Ishikawa (cell line): Measurements from ENCODE around the gene GRIN1.

Experiments used
- CEBPB ChIP-seq: IDR thresholded peaks from 2 replicates; pipeline ENCODE4 v1.6.1; 2012
- CREB1 ChIP-seq: IDR thresholded peaks from 2 replicates; pipeline ENCODE4 v1.6.1; 2012; ENCODE audit warnings: low read depth
- EGR1 ChIP-seq: IDR thresholded peaks from 2 replicates; pipeline ENCODE4 v1.6.1; 2012
- EP300 ChIP-seq: IDR thresholded peaks from 2 replicates; pipeline ENCODE4 v1.6.1; 2012; ENCODE audit warnings: borderline replicate concordance
- FOXM1 ChIP-seq: IDR thresholded peaks from 2 replicates; pipeline ENCODE4 v1.6.1; 2012; ENCODE audit warnings: low read depth, borderline replicate concordance
- NFIC ChIP-seq: IDR thresholded peaks from 2 replicates; pipeline ENCODE4 v1.6.1; 2012
- RAD21 ChIP-seq: IDR thresholded peaks from 2 replicates; pipeline ENCODE4 v1.6.1; 2012; ENCODE audit warnings: low read depth
- TAF1 ChIP-seq: IDR thresholded peaks from 2 replicates; pipeline ENCODE4 v1.6.1; 2012; ENCODE audit warnings: low read depth, mild to moderate bottlenecking
- TCF12 ChIP-seq: IDR thresholded peaks from 2 replicates; pipeline ENCODE4 v1.6.1; 2012; ENCODE audit warnings: low read depth
- TEAD4 ChIP-seq: IDR thresholded peaks from 2 replicates; pipeline ENCODE4 v1.6.1; 2012
- YY1 ChIP-seq: IDR thresholded peaks from 2 replicates; pipeline ENCODE4 v1.6.1; 2012; ENCODE audit warnings: low read depth
- ZBTB7A ChIP-seq: IDR thresholded peaks from 2 replicates; pipeline ENCODE4 v1.6.1; 2012; ENCODE audit warnings: low read depth
- TF ChIP-seq, protein P1 (sequence below): IDR thresholded peaks from 2 replicates; pipeline ENCODE4 v1.6.1; 2012; ENCODE audit warnings: low read depth, mild to moderate bottlenecking
- TF ChIP-seq, protein P2 (sequence below): IDR thresholded peaks from 2 replicates; pipeline ENCODE4 v1.6.1; 2012
- TF ChIP-seq, protein P3 (sequence below): IDR thresholded peaks from 2 replicates; pipeline ENCODE4 v1.6.1; 2012

GRIN1 gene

DNA sequence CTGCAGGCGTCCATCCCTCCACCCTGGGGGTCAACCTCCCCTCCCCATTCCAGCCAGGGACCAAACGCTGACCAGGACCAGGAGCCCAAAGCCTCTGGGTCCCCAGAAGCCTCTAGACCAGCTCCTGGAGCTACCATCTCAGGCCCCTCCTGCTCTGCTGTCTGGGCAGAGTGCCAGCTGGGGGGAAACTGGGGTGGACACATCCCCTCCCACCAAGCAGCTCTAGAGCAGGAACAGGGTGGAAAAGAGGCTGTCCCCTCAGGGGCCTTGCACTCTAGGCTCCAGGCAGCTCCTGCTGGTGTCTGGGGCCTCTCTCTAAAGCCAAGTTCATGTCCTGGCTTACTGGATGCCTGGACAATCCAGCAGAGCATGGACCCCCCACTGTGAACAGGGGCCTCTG is 53.9 kb downstream of the GRIN1 start:
- no peak for TF ChIP-seq YY1
- no peak for TF ChIP-seq NFIC
- TF ChIP-seq ZBTB7A: no peak
- no peak for TF ChIP-seq EGR1
- TF ChIP-seq TEAD4: no peak
- no peak for TF ChIP-seq TCF12
- TF ChIP-seq TAF1: no peak
- TF ChIP-seq, protein P1, sequence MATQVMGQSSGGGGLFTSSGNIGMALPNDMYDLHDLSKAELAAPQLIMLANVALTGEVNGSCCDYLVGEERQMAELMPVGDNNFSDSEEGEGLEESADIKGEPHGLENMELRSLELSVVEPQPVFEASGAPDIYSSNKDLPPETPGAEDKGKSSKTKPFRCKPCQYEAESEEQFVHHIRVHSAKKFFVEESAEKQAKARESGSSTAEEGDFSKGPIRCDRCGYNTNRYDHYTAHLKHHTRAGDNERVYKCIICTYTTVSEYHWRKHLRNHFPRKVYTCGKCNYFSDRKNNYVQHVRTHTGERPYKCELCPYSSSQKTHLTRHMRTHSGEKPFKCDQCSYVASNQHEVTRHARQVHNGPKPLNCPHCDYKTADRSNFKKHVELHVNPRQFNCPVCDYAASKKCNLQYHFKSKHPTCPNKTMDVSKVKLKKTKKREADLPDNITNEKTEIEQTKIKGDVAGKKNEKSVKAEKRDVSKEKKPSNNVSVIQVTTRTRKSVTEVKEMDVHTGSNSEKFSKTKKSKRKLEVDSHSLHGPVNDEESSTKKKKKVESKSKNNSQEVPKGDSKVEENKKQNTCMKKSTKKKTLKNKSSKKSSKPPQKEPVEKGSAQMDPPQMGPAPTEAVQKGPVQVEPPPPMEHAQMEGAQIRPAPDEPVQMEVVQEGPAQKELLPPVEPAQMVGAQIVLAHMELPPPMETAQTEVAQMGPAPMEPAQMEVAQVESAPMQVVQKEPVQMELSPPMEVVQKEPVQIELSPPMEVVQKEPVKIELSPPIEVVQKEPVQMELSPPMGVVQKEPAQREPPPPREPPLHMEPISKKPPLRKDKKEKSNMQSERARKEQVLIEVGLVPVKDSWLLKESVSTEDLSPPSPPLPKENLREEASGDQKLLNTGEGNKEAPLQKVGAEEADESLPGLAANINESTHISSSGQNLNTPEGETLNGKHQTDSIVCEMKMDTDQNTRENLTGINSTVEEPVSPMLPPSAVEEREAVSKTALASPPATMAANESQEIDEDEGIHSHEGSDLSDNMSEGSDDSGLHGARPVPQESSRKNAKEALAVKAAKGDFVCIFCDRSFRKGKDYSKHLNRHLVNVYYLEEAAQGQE: no peak
- no peak for TF ChIP-seq FOXM1
- TF ChIP-seq, protein P2, sequence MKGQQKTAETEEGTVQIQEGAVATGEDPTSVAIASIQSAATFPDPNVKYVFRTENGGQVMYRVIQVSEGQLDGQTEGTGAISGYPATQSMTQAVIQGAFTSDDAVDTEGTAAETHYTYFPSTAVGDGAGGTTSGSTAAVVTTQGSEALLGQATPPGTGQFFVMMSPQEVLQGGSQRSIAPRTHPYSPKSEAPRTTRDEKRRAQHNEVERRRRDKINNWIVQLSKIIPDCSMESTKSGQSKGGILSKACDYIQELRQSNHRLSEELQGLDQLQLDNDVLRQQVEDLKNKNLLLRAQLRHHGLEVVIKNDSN: no peak

DNA sequence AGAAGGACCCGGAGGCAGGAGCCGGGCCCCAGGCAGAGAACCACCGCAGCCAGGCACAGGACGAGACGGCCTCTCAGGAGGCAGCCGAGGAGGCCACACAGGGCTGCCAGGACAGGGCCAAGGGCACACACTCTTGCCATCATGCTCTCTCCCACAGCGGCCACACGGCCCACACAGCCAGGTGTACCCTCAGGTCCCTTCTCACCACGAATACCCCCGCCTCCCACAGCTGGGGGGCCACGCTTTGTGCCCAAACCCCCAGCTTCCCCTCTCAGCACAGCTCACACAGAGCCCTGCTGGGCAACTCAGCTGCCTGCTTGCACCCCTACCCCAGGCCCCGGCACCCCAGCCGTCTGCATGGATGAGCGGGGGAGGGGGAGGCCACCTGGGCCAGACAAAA is 54.8 kb downstream of the GRIN1 start:
- TF ChIP-seq, protein P3, sequence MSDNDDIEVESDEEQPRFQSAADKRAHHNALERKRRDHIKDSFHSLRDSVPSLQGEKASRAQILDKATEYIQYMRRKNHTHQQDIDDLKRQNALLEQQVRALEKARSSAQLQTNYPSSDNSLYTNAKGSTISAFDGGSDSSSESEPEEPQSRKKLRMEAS: no peak
- no peak for TF ChIP-seq ZBTB7A
- no peak for TF ChIP-seq RAD21
- no peak for TF ChIP-seq EP300
- TF ChIP-seq NFIC: no peak
- TF ChIP-seq CREB1: no peak
- TF ChIP-seq TEAD4: no peak
- TF ChIP-seq FOXM1: no peak
- TF ChIP-seq YY1: no peak

DNA sequence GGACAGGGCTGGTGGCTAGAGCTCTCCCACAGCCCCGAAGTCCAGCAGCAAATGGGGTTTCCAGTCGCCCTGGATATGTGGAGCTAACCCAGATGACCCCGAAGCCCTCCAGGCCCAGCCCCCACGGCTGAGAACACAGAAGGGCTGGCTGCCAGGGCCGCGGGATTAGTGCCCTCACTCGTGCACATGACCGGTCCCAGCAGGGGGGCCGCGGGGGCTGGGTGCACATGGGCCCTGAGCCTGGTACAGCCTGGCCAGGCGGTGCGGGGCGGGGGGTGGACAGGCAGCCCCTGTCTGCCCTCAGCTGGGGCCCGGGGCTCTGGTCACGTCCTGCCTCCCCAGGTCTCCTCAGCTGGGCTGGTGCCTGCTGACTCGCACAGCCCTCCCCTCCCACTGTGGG is 55.4 kb downstream of the GRIN1 start:
- no peak for TF ChIP-seq EP300
- TF ChIP-seq TCF12: 0 out of 2 replicates have a peak, but pooled peaks have one; percentile 36
- TF ChIP-seq YY1: no peak
- no peak for TF ChIP-seq EGR1
- no peak for TF ChIP-seq CREB1
- no peak for TF ChIP-seq TEAD4
- peak; percentile 68 for TF ChIP-seq NFIC
- TF ChIP-seq, protein P2: 0 out of 2 replicates have a peak, but pooled peaks have one; percentile 37

DNA sequence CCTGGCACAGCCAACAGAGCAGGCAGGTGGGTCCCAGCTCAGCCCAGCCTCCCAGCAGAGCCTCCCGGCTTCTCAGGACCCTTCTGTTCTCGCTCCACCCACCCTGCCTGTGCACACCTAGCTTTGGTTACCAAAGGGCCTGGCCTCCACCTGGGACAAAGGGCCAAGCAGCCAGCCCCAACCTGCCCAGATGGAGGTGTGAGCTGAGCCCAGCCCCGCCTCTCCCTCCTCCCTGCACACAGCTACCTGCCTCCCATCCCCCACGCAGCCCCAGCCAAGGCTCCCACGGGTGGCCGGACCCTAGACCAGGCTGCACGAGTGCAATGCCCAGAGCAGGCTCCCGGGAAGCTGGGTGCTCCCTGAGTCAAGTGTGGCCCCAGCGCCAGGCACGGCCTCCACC is 56.0 kb downstream of the GRIN1 start:
- TF ChIP-seq, protein P3: 0 out of 2 replicates have a peak, but pooled peaks have one; percentile 10
- TF ChIP-seq EGR1: no peak

DNA sequence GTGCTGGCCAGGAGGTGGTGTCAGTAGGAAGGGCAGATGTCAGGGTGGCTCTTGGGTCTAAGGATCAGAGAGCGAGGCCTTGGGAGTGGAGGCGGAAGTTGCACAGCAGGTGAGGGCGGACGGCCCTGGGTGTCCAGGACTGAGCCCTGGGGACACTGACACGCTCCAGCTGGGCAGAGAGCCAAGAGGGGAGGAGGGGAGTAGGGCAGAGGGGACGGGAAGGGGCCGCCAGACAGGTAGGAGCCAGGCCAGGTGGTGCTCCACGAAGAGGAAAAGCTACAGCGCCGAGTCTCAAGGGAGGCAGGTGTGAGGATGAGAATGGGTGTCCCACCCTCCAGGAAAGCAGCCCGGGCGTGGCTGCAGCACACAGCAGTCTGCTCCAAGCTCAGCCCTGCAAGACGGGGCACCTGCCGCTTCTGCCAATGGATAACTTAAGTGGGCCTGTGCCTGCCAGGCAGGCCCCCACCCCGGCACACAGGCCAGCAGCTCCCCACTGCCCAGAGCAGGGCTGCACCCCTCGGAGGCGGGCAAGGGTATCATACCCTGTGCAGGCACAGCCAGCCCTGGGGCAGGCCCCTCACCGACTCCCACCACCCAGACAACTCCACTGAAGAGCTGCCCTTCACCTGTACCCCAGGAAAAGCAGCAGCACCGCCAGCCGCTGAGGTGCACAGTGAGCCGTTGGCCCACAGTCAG is 56.7 kb downstream of the GRIN1 start:
- no peak for TF ChIP-seq CEBPB
- TF ChIP-seq FOXM1: no peak
- TF ChIP-seq EP300: 0 out of 2 replicates have a peak, but pooled peaks have one; percentile 35
- TF ChIP-seq CREB1: no peak
- no peak for TF ChIP-seq TAF1
- peak; percentile 61; the same call in 1 of the 2 replicates for TF ChIP-seq ZBTB7A
- peak; percentile 90 for TF ChIP-seq NFIC
- no peak for TF ChIP-seq EGR1
- TF ChIP-seq YY1: no peak
- TF ChIP-seq RAD21: no peak

DNA sequence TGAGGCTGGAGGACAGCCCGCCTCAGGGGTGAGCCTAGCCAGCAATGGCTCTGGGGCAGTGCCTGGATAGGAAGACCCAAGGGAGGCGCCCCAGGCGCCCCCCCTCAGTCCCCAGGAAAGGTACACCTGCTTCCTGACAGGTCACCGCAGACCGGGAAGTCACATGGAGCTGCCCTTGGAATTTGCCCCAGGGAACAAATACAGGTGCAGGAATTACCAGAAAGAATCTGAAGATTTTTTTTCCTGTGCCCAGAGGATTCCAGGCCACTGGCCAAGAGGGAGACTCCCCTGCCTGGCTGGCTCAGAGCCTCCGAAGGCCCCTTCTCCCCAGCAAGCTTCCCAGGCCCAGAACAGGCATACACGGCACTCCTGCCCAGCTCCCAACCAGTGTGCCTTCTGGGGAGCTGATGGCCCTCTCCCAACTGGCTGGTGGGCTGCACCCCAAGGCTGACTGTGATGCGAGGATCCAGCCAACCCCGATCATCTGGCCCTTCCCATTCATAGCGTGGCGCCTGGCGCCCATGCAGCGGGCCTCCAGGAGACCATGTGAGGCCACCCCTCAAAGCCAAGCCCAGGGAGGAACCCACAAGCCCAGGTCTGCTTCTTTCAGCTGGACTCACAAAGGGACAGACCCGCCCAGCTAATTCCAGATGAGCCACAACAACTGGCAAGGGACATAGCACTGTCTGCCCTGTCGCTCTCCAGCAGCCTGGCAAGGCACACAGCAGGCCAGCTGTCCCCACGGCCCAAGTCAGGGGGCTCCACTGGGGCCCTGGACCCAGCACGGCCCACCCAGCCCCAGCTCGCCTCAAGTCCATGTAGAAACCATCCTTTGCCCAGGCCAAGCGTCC is 59.3 kb downstream of the GRIN1 start:
- TF ChIP-seq RAD21 (no peak), ZBTB7A (no peak; the same call in 1 of the 2 replicates), TEAD4 (peak; percentile 79), YY1 (no peak), TAF1 (no peak), CEBPB (no peak), NFIC (peak; percentile 60), CREB1 (no peak), EP300 (no peak), TCF12 (peak; percentile 82), FOXM1 (no peak), EGR1 (no peak)
- TF ChIP-seq, protein P1: no peak
- TF ChIP-seq, protein P2: peak; percentile 83
- TF ChIP-seq, protein P3: 0 out of 2 replicates have a peak, but pooled peaks have one; percentile 17
